GM19238 (cell line): Measurements from ENCODE around the gene LRRC8B.

Experiments used
- DNase-seq: peaks from one replicate; pipeline ENCODE4 v3.0.0; 2011; ENCODE audit warnings: low spot score; ENCODE audit not compliant: insufficient read length

LRRC8B gene

DNA sequence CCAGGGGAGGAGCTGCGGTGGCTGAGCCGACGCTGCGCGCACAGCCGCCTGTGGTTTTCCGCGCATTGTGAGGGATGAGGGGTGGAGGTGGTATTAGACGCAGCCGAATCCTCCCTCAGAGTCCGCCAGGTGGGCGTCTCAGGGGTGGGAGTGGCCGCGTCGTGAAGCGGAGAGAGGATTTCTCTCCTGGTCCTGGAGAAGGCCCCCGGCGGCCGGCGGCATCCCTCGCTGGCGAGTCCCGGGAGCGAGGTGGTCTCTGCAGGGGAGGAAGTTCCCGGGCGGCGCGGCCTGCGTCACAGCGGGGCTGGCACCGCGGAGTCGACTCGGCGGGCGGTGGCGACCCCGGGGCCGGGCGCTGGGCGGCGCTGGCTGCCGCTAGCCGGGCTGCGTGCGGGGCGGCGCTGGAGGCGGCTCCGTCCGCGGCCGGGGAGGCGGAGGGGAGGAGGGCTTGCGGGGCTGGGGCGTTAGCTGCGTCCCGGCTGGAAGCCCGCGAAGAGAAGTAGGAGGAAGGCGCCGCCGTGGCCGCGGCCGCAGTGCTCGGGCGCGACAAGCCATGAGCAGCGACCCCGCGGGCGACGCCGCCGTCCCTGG, 108.1 kb downstream of the LRRC8B start, which contains the start of gene LRRC8C:
TSS of gene LRRC8C (plus strand) at position 464 of the 591 bp plus-strand sequence. CDS start 53,354 bp downstream, outside the sequence.
- DNase-seq, result peak; percentile 70

DNA sequence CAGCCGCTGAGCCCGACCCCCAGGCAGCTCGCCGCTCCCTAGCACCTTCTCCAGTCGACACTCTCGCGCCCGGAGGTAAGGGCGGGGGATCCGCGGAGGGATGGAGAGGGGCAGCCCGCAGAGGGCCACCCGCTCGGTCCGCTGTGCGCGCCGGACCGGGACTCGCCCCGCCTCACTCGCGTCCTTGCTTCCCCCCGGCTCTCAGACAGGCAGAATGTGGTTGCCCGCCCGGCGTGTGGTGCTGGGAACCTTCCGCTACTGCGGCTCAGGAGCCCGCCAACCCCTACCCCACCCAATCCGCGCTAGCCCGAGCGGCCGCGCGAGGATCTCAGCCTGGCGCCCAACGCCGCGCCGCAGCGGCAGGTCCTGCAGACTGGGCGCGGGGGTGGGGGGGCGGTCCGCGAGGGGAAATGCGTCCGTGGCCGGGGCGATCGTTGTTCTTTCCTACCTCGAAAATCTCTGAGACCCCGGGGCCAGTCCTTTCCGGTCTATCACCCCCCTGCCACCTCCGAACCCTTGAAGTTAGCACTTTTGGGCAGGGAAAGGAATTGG, 108.7 kb downstream of the LRRC8B start:
- peak; percentile 55 for DNase-seq

DNA sequence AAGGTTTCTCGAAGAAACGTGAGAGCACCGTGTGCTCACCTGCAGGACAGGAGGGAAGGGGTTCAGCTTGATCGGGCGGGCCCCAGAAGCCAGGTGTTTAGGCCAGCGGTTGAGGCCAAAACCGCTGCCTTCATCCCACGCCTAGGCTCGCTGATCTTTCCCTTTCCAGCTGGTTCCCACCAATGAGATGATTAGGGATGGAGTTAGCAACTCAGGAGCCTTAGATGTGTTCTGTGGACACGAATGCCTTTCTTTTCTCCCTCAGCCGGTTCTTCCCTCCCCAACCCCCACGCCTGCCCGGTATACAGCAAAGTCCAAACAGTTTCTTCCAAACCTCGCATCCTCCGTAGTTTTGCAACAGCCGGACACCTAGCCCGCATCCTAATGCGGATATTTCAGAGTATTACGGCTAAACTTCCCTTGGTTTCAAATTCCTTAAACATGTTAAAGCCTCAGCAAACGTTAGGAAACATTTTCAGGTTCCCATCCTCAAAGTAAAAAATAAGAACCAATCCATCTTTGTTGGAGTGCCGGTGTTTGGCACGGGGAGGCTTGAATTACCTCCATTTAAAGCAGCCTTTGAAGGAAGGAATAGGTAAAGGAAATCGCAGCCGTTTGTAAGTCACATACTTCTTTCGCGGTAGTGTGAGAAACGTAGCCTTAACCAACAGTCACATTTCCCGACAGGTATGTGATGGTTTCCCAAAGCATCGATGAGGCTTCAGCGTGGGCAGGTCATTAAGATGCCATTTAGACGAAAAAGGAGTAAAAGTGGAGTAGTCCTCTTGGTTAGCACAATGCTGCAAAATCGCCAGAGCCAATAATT, 109.4 kb downstream of the LRRC8B start:
- DNase-seq, result no peak

DNA sequence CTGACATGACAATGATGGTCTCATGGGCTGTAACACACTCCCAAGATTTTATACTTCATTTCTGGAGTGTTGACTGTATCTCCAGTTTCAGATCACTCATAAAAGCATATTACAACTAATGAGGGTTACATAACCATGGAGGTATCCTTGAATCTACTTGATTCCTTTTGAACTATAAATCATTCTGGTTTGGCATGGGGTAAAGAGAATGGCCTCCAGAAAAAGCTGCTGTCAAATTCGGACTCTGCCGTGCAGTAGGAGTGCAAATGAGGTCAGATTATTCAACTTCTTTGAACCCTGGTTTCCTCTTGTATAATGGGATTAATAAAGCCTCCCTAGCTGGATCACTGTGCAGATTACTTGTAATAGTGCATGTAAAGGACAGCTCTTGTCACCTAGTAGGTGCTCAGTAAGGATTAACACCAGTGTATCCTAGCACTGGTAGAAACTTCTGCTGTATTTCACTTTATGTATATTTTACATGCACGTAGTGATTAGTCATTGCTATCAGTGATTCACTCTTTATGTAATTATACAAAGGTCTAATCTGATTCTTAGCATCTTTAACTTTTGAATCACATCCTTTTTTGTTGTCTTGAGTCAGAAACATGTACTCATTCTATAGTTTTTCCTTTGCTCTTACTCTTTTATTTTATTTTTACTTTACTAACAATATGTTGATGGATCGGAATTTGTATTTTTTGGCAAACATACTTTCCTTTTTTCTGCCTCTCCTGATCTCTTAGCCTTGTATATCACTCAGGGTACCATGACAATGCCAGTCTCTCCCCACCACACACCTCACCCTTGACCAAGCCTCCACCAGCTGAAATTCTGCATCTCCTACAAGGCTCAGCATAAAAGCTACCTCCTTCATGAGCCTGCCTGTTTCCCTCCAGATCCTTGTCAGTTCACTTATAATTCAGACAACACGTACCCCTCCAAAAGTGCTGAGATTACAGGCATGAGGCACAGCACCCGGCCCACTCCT, 111.5 kb downstream of the LRRC8B start:
- DNase-seq, result no peak

DNA sequence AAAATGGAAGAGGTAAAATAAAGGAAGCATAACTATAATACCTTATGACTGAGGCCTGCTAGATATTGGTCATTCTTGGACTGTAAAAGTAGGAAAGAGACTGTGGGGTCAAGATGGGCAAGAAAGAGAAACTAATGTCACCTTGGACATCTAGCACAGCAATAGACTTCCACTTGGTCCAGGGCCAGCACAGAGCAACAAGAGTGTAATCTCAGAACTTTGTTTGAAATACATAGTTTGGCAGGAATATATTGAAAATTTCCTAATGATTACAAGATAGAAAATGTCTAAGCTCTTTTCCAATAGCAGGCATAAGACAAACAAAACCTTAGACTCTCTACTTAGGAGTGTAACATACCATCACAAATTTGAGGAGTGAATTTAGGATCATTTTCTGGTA, 112.9 kb downstream of the LRRC8B start:
- DNase-seq, result no peak

DNA sequence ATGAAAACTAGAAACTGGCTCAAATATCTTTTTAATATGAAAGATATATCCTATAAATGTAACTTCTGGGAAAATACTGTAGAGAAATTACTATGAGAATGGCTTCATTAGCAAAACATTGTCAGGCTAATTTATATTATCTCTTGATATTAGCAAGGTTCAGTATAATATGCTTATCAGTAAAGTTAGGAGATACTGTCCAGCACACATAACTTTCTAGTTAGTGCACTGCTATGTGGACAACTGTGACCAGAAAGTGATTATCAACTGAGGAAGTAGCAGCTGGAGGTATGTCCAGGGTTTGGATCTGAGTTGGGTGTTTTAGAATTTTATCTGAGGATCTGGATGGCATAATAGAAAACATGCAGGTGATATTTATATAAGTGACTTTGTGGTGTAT, 115.8 kb downstream of the LRRC8B start:
- no peak for DNase-seq

DNA sequence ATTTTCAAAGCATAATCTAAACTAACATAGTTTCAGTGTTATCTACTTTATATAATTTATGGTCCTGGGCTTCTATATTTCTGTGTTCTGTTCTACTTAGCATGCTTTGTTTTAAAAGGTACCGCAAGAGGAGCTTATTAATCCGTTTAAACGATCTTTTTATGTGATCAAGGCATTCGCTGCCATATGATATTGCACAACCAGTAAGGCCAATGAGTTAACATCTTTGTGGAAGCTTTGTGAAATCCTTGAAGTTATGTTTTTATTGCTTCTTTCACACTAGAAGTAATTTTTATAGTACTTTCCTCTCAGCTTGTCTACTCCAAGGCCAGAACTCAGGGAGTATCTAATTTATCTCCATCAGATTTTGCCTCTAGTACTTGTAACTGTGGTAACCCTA, 117.2 kb downstream of the LRRC8B start:
- no peak for DNase-seq

DNA sequence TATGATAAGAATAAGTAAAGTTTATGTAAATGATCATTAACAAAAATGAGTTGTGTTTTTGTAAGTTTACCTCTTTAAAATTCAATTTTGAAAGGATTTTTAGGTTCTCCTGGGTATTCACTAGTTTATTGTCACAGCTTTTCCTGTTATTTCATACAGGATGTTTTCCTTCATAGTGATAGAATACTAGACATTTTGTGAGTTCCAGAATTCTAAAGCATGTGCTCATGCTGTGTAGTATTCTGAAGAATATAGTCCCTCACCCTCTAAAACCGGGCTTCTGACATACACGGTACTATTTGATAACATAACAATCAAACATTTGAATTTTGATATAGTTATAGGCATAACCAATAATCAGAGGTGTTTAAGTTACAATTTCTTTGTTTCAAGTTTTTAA, 118.9 kb downstream of the LRRC8B start:
- DNase-seq, result no peak

DNA sequence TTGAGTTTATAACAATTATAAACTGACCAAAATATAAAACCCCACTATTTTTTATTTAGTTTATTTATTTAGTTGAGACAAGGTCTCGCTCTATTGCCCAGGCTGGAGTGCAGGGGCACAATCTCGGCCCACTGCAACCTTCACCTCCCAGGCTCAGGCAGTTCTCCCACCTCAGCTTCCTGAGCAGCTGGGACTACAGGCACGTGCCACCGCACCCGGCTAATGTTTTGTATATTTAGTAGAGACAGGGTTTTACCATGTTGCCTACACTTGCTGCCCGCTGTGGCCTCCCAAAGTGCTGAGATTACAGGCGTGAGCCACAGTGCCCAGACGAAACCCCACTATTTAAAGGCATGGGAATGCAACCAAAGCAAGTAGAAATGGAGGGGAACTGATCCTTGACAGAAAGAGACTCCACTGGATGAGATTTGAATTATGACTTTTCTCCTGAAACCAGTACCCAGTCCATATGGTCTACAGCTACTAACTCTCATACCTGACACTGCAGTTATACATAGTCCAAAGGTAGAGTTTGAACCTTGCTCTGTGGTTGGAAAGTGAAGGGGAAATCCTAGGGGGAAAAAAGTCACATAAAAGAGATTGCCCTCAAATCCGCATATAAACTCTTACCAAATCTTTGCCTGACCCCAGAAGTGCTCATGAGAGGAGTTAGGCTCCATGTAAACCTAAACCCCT, 119.6 kb downstream of the LRRC8B start:
- no peak for DNase-seq

DNA sequence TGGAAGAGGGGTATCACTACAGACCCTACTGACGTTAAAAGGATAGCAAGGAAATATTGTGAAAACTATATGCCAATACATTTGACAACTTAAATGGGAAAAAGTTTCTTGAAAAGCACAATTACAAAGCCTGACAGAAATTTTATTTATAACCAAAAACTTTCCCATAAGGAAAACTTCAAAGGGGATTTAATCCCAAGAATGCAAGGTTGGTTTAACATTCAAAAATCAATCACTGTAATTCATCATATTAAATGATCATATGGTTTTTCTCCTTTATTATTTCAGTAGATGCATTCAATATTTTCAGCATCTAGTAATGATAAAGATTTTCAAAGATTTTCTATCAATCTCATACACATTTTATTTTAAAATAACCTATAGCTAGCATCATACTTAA, 121.6 kb downstream of the LRRC8B start:
- DNase-seq, result no peak
